ENCODE data around the gene EP300.
"Not testable (repeated sequence)": the region's sequence is repeated elsewhere in the genome, so short reads cannot be mapped to it uniquely, and the experiment has no call there.

EP300 gene

DNA sequence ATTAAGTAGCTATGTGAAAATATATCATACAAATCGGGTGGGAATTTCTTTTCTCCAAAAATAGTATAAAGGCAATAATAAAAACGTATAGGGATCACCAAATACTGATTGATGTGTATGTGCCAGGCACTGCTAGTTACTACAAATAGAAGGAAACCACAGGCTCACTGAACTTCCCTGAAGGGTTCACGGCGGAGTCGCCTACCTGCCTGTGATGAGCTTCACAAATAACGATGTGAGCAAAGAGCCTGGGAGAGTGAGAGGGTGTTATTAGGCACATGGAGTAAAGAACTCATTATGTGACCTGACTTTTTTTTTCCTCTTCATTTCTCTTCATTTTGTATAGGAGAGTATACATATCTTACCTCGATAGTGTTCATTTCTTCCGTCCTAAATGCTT, 76.8 kb downstream of the EP300 start:
- no peak for DNase-seq

DNA sequence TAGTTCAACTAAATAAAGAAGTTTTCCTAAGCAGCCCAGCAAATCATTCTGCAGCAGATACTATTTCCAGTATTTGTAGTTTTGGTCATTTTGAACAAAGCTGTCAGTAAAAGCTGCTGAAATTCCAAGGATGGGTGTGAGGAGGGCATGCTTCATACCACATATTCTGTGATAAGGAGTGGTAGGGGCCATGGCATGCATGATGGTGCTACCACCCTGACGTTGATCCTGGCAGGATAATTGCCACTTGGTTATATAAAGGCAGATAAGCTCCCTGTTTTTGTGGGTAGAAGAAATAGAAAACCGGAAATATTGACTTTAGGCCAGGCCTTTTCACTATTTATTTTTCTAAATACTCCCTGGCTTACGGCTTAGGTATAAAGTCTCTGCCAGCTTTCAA, 79.6 kb downstream of the EP300 start:
- no peak for DNase-seq

DNA sequence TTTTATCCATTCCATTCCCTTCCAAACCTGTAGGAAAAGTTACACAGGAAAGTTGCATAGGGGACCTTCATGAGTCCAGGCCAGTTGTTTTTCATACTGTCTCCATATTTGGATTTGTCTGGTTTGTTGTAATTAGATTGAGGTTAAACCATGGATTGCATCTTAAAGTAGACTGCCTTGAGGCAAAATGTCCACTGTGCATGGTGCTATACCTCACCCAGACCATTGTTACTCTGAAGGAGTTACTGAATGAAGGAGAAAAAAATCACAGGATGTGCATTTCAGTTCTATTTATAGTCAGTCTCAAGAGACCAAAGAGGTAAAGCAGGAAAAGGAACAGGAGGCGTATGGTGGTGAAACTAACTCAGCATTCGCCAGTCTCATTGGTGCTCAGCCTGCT, 83.2 kb downstream of the EP300 start:
- no peak for DNase-seq

DNA sequence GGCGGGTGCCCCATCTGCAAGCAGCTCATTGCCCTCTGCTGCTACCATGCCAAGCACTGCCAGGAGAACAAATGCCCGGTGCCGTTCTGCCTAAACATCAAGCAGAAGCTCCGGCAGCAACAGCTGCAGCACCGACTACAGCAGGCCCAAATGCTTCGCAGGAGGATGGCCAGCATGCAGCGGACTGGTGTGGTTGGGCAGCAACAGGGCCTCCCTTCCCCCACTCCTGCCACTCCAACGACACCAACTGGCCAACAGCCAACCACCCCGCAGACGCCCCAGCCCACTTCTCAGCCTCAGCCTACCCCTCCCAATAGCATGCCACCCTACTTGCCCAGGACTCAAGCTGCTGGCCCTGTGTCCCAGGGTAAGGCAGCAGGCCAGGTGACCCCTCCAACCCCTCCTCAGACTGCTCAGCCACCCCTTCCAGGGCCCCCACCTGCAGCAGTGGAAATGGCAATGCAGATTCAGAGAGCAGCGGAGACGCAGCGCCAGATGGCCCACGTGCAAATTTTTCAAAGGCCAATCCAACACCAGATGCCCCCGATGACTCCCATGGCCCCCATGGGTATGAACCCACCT, 84.7 kb downstream of the EP300 start:
- DNase-seq, result no peak

DNA sequence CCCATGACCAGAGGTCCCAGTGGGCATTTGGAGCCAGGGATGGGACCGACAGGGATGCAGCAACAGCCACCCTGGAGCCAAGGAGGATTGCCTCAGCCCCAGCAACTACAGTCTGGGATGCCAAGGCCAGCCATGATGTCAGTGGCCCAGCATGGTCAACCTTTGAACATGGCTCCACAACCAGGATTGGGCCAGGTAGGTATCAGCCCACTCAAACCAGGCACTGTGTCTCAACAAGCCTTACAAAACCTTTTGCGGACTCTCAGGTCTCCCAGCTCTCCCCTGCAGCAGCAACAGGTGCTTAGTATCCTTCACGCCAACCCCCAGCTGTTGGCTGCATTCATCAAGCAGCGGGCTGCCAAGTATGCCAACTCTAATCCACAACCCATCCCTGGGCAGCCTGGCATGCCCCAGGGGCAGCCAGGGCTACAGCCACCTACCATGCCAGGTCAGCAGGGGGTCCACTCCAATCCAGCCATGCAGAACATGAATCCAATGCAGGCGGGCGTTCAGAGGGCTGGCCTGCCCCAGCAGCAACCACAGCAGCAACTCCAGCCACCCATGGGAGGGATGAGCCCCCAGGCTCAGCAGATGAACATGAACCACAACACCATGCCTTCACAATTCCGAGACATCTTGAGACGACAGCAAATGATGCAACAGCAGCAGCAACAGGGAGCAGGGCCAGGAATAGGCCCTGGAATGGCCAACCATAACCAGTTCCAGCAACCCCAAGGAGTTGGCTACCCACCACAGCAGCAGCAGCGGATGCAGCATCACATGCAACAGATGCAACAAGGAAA, 85.4 kb downstream of the EP300 start:
- DNase-seq, result no peak

DNA sequence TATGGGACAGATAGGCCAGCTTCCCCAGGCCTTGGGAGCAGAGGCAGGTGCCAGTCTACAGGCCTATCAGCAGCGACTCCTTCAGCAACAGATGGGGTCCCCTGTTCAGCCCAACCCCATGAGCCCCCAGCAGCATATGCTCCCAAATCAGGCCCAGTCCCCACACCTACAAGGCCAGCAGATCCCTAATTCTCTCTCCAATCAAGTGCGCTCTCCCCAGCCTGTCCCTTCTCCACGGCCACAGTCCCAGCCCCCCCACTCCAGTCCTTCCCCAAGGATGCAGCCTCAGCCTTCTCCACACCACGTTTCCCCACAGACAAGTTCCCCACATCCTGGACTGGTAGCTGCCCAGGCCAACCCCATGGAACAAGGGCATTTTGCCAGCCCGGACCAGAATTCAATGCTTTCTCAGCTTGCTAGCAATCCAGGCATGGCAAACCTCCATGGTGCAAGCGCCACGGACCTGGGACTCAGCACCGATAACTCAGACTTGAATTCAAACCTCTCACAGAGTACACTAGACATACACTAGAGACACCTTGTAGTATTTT, 86.1 kb downstream of the EP300 start:
- DNase-seq, result no peak

DNA sequence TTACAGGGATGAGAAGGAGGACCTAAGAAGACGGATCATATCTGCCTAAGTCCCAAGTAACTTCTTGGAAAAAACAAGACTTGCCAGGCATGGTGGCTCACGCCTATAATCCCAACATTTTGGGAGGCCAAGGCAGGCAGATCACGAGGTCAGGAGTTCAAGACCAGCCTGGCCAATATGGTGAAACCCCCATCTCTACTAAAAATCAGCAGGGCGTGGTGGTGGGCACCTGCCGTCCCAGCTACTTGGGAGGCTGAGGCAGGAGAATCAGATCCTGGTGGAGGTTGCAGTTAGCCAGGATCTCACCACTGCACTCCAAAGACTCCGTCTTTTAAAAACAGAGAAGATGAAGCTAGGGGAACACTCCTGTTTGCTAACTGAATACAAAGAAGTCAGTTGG, 88.0 kb downstream of the EP300 start:
- DNase-seq, result not testable (repeated sequence)

DNA sequence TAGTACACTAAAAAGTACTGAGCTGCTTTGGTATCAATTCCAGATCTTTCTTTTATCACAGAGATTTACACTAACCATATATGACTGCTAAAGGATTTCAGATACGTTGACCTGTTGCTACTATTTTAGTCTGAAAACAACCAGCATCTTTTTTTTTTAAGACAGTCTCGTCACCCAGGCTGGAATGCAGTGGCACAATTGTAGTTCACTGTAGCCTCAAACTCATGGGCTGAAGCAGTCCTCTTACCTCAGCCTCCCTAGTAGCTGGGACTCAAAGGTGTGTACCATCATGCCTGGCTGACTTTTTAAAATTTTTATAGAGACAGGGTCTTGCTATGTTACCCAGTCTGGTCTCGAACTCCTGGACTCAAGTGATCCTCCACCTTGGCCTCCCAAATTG, 88.5 kb downstream of the EP300 start:
- no peak for DNase-seq

DNA sequence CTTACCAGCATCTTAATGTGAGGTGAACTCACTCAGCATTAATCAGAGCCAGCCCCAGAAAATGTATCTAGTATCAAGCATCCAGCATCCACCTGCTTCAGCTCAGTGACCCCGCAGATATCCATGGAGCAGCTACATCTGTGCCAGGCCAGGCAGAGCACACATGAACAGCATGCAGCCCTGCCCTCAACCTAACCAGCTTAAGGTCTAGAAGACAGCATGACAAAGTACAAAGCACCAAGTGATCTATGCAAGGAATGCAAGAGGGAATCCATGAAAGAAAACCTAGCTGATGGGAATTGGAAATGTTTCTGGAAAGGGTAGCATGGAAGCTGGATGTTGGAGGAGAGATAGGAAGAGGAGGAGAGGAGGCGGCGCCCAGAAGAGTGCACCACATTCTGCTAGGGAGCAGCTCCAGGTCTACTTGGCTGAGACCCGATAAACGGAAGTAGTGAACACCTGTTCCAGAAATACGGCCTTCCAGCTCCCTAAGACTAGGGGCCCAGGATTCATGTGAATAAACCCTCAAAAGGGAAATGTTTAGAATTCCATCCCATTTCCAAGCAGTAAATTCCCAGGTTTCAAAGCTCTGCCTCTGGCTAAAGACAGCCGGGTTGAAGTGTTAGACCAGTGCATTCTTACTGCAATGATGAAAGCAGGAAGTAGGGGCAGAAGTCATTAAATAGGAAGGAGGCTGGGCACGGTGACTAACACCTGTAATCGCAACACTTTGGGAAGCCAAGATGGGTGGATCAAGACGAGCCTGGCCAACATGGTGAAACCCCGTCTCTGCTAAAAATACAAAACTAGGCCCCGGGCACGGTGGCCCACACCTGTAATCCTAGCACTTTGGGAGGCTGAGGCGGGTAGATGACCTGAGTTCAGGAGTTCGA, 89.2 kb downstream of the EP300 start:
- peak in 1 of 2 experiments; percentile 27 for DNase-seq

DNA sequence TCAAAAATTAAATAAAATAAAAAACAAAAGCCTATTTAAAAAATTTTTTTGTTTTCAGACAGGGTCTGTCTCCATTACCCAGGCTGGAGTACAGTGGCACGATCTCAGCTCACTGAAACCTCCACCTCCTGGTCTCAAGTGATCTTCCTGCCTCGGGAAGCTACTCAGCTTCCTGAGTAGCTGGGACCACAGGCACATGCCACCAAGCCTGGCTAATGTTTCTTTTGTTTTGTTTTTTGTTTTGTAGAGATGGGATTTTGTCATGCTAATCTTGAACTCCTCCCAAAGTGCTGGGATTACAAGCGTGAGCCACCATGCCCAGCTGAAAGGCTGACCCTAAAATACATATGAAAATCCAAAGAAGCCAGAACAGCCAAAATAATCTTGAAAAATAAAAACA, 92.3 kb downstream of the EP300 start:
- no peak for DNase-seq

DNA sequence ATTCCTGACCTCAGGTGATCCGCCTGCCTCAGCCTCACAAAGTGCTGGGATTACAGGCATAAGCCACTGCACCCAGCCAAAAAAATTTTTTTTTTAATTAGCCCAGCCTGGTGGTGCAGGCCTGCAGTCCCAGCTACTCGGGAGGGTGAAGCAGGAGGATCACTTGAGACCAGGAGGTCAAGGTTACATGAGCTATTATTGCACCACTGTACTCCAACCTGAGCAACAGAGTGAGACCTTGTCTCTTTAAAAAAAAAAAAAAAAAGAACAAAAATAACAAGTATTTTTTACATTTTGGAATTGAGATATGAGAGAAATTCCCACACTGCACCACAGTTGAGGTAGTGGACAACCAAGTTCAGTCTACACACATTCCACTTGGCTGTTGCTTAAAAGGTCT, 99.1 kb downstream of the EP300 start:
- no peak for DNase-seq

DNA sequence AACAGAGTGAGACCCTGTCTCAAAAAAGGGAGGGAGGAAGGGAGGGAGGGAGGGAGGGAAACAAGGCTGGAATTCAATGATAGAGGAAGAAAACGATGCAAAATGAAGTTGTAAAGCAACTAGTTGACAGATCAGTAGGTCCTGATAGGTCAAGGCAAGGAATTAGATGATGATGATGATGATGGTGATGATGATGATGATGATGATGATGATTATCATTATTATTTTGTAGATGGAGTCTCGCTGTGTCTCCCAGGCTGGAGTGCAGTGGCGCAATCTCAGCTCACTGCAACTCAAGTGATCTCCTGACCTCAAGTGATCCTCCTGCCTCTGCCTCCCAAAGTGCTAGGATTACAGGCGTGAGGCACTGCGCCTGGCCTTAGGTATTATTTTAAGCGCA, 101.4 kb downstream of the EP300 start:
- DNase-seq, result no peak

DNA sequence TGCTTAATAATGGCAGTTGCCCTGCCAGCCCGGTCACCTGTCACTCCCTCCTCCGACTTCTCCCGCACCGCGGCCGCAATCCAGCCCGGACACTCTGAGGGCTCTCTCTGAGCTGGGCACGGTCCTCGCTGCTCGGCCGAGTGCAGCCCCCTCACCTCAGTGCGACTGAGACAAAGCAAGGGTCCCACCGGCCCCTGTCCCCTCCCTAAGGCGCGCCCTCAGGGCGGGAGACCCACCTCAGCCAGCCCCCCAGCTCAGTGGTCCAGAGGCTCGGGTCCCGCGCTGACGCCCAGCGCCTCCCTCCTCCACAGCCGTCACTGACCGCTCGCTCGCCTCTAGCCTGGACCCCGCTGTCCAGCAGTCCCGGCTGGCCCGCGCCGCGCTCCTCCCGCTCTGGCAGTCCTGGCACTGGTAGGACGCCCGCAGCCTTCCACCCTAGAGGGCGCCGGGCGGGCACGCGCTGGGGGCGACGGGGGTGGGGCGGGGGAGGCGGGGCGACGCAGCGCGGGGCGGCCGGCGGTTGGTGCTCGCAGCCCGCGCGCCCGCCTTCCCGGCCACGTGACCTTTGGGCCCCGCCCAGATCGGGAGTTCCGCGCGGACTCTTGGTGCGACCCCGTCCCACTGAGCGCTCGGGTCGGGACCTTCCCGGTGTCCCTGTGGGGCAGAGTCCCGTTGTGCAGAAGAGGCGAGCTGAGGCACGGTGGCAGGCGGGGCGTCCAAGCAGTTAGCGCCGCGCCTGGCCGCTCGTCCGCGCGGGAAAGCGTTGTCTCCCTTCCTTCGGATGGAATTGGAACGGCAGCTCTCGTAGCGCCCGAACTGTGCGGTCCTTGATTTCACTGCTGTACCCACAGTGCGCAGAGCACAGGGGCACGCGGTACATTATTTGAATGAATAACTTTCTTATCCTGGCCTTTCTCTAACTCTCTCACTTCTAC, 104.9 kb downstream of the EP300 start:
- peak in 1 of 2 experiments; percentile 57 for DNase-seq

DNA sequence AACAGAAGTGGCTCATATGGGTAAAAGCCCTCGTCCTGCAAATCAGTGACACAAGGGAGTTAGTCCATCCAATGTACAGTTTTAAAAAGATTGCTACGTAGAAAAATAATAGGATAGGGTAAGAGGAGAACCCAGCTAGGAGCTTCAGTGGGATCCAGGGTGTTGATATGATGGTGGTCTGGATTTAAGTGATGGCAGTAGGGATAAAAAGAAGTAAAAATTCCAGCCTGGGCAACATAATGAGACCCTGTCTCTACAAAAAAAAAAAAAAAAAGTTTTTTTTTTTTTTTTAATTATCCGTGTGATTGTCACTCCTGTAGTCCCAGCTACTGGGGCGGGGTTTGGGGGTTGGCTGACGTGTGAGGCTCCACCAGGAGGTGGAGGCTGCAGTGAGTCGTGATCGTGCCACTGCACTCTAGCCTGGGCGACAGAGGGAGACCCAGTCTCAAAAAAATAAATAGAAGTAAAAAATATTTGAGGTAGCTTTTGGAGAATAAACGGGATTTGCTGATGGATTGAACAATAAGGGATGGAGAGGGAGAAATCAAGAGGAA, 105.7 kb downstream of the EP300 start:
- peak; percentile 23 to 36 for DNase-seq

DNA sequence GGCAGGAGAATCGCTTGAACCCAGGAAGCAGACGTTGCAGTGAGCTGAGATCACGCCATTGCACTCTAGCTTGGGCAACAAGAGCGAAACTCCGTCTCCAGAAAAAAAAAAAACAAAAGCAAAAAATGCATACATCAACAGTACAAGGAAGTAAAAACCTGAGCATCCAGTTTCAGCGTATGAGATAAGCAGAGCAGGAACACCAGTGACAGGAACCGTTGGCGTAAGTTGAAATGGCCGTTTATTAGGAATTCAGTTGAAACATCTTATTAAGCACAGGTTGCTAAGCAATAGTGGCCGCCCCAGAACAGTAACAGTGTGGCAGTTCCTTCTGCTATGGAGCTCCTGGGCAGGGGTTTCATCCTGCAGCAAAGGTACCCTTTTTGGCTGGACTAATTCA, 108.7 kb downstream of the EP300 start:
- DNase-seq, result no peak

DNA sequence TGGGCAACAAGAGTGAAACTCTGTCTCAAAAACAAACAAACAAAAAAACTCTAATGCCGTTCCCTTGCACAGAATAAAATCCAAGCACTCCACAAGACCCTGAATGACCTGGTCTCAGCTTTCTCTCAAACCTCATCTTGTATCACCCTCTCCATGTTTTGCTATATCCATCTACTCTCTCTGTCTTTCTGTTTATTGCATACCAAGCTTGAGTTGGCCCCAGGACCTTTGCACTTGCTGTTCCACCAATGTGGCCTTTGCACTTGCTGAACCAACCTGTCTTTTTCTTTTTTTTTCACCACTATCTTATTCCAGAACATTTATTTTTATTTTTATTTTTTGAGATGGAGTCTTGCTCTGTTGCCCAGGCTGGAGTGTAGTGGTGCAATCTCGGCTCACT, 110.7 kb downstream of the EP300 start:
- no peak for DNase-seq

DNA sequence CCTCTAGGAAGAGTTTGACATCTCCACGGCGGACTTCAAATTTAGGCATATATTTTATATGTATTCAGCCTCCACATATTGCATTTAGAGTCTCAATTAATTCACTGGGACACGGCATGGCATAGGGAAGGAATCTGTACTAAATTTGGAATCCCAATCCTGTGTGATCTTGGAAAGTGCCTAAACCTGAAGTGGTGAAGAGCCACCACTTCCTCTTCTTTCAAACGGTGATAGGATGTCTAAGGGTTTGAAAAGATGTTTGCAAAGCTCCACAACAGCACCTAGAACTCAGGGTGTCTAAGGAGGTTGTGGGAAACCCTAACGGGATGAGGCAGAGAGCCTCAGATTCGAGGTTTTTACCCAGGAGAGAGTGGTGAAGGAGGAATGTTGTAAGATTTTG, 111.7 kb downstream of the EP300 start:
- no peak for DNase-seq

DNA sequence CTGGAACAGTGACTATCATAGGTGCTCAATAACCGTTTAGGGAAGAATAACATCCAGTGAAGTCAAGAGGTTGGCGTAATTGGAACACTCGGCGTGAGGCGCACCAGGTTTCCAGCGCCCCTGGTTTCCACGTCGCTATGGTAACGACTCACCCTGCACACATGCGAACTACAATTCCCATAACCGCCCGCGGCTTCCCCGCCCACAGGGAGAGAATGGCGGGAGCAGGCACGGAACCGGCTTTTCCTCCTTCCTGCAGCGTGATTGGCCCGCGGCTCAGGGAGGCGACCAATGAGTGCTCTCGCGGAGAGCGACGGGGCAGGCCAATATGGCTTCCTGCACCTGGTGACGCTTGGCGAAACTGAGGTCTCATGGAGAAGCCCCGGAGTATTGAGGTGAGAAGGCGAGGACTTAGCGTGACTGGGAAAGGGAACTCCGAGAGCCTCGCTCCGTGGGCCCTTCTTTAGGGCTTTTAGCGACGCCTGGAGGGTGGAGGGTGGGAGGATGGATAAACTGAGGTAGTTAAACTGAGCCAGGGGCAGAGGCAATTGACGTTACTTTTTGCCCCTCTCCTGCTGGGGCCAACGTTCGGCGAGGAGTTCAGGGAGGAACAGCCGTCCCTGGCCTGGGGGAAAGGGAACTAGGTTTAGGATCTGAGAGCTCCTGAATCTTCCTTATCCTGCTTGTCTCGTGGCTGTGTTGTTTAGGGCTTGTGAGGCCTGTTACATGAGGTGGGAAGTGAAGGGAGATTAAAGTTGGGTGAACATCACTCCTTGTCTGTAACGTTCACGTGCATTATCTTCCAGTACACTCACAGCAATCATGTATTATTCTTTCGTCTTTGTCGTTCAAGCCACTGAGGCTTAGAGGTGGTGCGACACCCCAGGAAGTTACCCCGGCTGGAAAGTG, 112.9 kb downstream of the EP300 start, which contains the start of gene L3MBTL2:
L3MBTL2 (plus strand) TSS at position 321 of the 909 bp plus-strand sequence; CDS start at position 372, 51 bp downstream.
- peak; percentile 89 to 91 for DNase-seq

DNA sequence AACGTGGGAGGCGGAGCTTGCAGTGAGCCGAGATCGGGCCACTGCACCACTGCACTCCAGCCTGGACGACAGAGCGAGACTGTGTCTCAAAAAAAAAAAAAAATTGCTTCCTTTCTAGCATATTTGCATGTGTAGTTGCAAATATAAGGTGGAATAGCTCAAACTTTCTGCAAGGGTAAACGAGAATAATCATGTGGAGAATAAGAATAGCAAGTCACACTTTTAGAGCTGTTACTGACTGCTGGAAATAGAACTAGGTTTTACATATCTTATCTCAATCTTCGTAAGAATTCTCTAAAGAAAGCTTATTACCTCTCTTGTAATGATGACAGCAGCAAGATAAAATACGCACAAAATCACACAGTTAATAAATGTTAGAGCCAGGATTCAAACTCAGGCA, 114.3 kb downstream of the EP300 start:
- no peak for DNase-seq

DNA sequence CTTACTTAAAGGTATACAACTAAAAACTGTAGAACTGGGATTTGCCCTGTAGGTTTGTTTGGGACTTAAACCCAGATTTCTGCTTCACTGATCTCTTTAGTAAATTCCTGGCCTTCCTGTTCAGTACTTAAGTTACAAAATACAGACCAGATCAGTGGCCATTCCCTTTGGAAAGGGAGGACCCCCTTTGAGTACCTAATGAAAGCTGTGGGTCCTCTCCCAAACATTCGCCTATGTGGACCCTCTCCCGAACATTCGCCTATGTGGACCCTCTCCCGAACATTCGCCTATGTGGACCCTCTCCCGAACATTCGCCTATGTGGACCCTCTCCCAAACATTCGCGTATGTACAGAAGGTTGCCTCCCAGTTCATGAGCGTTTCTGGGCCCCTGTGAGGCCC, 123.0 kb downstream of the EP300 start:
- no peak for DNase-seq

DNA sequence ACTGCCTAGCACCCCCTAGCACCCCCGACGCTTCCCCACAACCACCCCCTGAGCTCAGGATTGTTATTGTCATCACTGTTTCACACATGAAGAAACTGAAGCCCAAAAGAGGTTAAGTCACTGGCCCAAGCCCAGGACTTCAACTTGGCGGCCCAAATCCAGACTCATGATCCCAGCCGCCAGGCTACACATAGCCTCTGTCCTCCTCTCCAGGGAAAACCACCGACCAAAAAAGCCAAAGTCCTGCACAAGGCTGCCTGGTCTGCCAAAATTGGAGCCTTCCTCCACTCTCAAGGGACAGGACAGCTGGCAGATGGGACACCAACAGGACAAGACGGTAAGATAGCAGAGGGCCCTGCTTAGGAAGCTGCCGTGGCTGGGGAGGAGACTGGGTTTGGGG, 123.5 kb downstream of the EP300 start:
- DNase-seq, result no peak
